ENCODE measurements around the gene CEP250. TPM values are rescaled to one million over a fixed set of nuclear protein-coding genes. Genes with fewer than 3 reads are reported as not detected.

The CEP250 gene
- total RNA-seq, 2 experiments from 2014 or later, result 68.6 to 86.9 TPM

GRCh38 chr20:35568645-35569044, 113.2 kb downstream of the CEP250 start:
- ATAC-seq (no peak), DNase-seq (no peak)
- H3K36me3 Mint-ChIP-seq, result peaks cover 2% of the 10 kb centered on the region
- peaks cover 12% of the 10 kb centered on the region for H3K27me3 Mint-ChIP-seq
- H3K4me3 Mint-ChIP-seq, result no peak overlapping the region
- H3K27ac Mint-ChIP-seq, result no peak overlapping the region
- CTCF ChIA-PET, result interaction anchor here (0.8 kb wide), 1 partner anchor 531 kb away, joined by 3 read pairs; no protein-coding TSS in a partner anchor
- peaks cover 3% of the 10 kb centered on the region for H3K9me3 Mint-ChIP-seq (ENCODE audit: low read depth)
- H3K4me1 Mint-ChIP-seq, result no peaks in the 10 kb centered on the region

Small RNA genes lying within 50 kb of the gene (microRNA-seq; reads per million reads assigned to microRNA genes)
- not detected for gene MIR1289-1

Other genes with a start within 250 kb of the CEP250 start
- gene MMP24, start 228.9 kb upstream of the CEP250 start, total RNA-seq, result not detected
- gene MMP24OS, start 177.5 kb upstream of the CEP250 start, total RNA-seq, result 10 to 100 TPM; 28.4 to 44.3 TPM
- 100 to 1,000 TPM in 1 of 2 experiments, 10 to 100 TPM in 1; 98.6 to 121 TPM for gene EIF6, start 170.8 kb upstream of the CEP250 start, total RNA-seq
- not detected for gene FAM83C, start 163.2 kb upstream of the CEP250 start, total RNA-seq
- 10 to 100 TPM; 64.5 to 73.1 TPM for gene UQCC1, start 43.6 kb upstream of the CEP250 start, total RNA-seq
- under 1 TPM in 1 of 2 experiments, not detected in 1; 0.12 TPM for gene GDF5, start 17.4 kb upstream of the CEP250 start, total RNA-seq
- gene C20orf173, start 74.1 kb downstream of the CEP250 start, total RNA-seq, result not detected
- 100 to 1,000 TPM; 115 to 128 TPM for gene ERGIC3, start 86.5 kb downstream of the CEP250 start, total RNA-seq
- 1 to 10 TPM; 4.3 to 5.2 TPM for gene SPAG4, start 160.2 kb downstream of the CEP250 start, total RNA-seq
- gene CPNE1, start 209.3 kb downstream of the CEP250 start, total RNA-seq, result 100 to 1,000 TPM; 277 to 286 TPM
- gene RBM12, start 209.3 kb downstream of the CEP250 start, total RNA-seq, result 100 to 1,000 TPM; 101 to 137 TPM
- 10 to 100 TPM; 34.6 to 35.1 TPM for gene NFS1, start 243.8 kb downstream of the CEP250 start, total RNA-seq
- 100 to 1,000 TPM; 115 to 122 TPM for gene ROMO1, start 243.8 kb downstream of the CEP250 start, total RNA-seq

All from activated CD8-positive, alpha-beta memory T cell treated with anti-CD3 and anti-CD28 coated beads, Interleukin-2, amount 10 ng/mL, durations not matched to agents 7 days and 5 days (primary cell).